HL-60 (cell line): ENCODE measurements around the gene SWAP70.

Experiments used
- GABPA ChIP-seq: IDR thresholded peaks from 2 replicates; pipeline ENCODE4 v1.6.1; 2012; ENCODE audit warnings: low read depth
- POLR2AphosphoS5 ChIP-seq: IDR thresholded peaks from 2 replicates; pipeline ENCODE4 v1.6.1; 2012; ENCODE audit warnings: low read depth
- SPI1 ChIP-seq: IDR thresholded peaks from 2 replicates; pipeline ENCODE4 v1.6.1; 2012; ENCODE audit warnings: low read depth, mild to moderate bottlenecking, borderline replicate concordance
- TF ChIP-seq, protein P1 (sequence below): IDR thresholded peaks from one replicate; pipeline ENCODE4 v1.5.1; 2011; ENCODE audit warnings: low read length, control low read depth, inconsistent platforms; ENCODE audit not compliant: insufficient read depth
- TF ChIP-seq, protein P2 (sequence below): IDR thresholded peaks from 2 replicates; pipeline ENCODE4 v1.6.1; 2012; ENCODE audit warnings: low read depth; ENCODE audit not compliant: insufficient replicate concordance

DNA sequence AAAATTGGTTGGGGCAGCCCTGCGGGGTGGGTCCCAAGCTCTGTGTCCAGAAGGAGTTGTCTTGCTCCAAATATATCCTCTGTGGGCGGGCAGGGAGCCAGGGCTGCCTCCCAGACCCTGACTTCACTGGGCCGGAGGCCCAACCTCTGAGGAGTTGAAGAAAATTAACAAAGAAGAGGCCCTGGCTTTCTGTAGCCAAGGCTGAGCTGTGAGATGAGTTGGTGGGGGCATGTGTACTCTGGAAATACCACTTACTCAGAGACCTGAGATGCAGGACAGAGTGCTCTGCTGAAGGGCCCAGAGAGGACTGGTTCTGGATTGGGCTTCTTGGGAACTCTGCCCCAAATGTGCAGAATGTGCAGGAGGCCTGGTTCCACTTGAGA, 96.3 kb downstream of the SWAP70 start:
- TF ChIP-seq, protein P1, sequence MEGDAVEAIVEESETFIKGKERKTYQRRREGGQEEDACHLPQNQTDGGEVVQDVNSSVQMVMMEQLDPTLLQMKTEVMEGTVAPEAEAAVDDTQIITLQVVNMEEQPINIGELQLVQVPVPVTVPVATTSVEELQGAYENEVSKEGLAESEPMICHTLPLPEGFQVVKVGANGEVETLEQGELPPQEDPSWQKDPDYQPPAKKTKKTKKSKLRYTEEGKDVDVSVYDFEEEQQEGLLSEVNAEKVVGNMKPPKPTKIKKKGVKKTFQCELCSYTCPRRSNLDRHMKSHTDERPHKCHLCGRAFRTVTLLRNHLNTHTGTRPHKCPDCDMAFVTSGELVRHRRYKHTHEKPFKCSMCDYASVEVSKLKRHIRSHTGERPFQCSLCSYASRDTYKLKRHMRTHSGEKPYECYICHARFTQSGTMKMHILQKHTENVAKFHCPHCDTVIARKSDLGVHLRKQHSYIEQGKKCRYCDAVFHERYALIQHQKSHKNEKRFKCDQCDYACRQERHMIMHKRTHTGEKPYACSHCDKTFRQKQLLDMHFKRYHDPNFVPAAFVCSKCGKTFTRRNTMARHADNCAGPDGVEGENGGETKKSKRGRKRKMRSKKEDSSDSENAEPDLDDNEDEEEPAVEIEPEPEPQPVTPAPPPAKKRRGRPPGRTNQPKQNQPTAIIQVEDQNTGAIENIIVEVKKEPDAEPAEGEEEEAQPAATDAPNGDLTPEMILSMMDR: no peak
- no peak for TF ChIP-seq POLR2AphosphoS5
- no peak for TF ChIP-seq GABPA
- TF ChIP-seq SPI1: no peak
- TF ChIP-seq, protein P2, sequence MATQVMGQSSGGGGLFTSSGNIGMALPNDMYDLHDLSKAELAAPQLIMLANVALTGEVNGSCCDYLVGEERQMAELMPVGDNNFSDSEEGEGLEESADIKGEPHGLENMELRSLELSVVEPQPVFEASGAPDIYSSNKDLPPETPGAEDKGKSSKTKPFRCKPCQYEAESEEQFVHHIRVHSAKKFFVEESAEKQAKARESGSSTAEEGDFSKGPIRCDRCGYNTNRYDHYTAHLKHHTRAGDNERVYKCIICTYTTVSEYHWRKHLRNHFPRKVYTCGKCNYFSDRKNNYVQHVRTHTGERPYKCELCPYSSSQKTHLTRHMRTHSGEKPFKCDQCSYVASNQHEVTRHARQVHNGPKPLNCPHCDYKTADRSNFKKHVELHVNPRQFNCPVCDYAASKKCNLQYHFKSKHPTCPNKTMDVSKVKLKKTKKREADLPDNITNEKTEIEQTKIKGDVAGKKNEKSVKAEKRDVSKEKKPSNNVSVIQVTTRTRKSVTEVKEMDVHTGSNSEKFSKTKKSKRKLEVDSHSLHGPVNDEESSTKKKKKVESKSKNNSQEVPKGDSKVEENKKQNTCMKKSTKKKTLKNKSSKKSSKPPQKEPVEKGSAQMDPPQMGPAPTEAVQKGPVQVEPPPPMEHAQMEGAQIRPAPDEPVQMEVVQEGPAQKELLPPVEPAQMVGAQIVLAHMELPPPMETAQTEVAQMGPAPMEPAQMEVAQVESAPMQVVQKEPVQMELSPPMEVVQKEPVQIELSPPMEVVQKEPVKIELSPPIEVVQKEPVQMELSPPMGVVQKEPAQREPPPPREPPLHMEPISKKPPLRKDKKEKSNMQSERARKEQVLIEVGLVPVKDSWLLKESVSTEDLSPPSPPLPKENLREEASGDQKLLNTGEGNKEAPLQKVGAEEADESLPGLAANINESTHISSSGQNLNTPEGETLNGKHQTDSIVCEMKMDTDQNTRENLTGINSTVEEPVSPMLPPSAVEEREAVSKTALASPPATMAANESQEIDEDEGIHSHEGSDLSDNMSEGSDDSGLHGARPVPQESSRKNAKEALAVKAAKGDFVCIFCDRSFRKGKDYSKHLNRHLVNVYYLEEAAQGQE: no peak
